CD4-positive, alpha-beta T cell treated with Interleukin-21 for 1 hour (primary cell): Measurements from ENCODE around the gene UBC.
"Not testable (repeated sequence)": the region's sequence is repeated elsewhere in the genome, so short reads cannot be mapped to it uniquely, and the experiment has no call there.

Experiments used
- DNase-seq: peaks from one replicate; pipeline ENCODE4 v3.0.0-alpha.2; 2020

Gene UBC

GRCh38 chr12:124930586-124930985, 16.1 kb upstream of the UBC start:
- no peak for DNase-seq

- no peak for DNase-seq
These were observed 15.4 kb upstream of the UBC start for GRCh38 chr12:124929649-124930419.

- DNase-seq, result no peak
These were observed 14.6 kb upstream of the UBC start for GRCh38 chr12:124928912-124929530.

GRCh38 chr12:124928095-124928911, 13.9 kb upstream of the UBC start:
- no peak for DNase-seq

GRCh38 chr12:124927201-124928094, 13.0 kb upstream of the UBC start:
- peak; percentile 94 for DNase-seq

- not testable (repeated sequence) for DNase-seq
These were observed 11.3 kb upstream of the UBC start for GRCh38 chr12:124925782-124926181.

GRCh38 chr12:124925117-124925516, 10.7 kb upstream of the UBC start:
- DNase-seq, result no peak

GRCh38 chr12:124923905-124924734, 9.7 kb upstream of the UBC start:
- no peak for DNase-seq

GRCh38 chr12:124921200-124922031, 7.0 kb upstream of the UBC start:
- peak; percentile 82 for DNase-seq

- DNase-seq, result no peak
These were observed 6.0 kb upstream of the UBC start for GRCh38 chr12:124920353-124920935.

GRCh38 chr12:124919521-124920352, 5.3 kb upstream of the UBC start:
- peak; percentile 77 for DNase-seq

- DNase-seq, result not testable (repeated sequence)
These were observed 4.2 kb upstream of the UBC start for GRCh38 chr12:124918622-124918988.

GRCh38 chr12:124917841-124918621, 3.6 kb upstream of the UBC start:
- DNase-seq, result peak; percentile 18

- DNase-seq, result peak; percentile 97
These were observed 2.8 kb upstream of the UBC start for GRCh38 chr12:124917135-124917840.

- DNase-seq, result peak; percentile 40
These were observed 2.1 kb upstream of the UBC start for GRCh38 chr12:124916374-124917134.

- DNase-seq, result no peak
These were observed 1.1 kb upstream of the UBC start for GRCh38 chr12:124915239-124916236.
